OCI-M1 (cell line): ENCODE data around the gene EPHB2.
"Not testable (repeated sequence)": the region's sequence is repeated elsewhere in the genome, so short reads cannot be mapped to it uniquely, and the experiment has no call there.

Experiments
- DNase-seq: peaks from one replicate; lab custom pipeline; 2025; lab: John Stamatoyannopoulos, UW

Gene EPHB2

DNA sequence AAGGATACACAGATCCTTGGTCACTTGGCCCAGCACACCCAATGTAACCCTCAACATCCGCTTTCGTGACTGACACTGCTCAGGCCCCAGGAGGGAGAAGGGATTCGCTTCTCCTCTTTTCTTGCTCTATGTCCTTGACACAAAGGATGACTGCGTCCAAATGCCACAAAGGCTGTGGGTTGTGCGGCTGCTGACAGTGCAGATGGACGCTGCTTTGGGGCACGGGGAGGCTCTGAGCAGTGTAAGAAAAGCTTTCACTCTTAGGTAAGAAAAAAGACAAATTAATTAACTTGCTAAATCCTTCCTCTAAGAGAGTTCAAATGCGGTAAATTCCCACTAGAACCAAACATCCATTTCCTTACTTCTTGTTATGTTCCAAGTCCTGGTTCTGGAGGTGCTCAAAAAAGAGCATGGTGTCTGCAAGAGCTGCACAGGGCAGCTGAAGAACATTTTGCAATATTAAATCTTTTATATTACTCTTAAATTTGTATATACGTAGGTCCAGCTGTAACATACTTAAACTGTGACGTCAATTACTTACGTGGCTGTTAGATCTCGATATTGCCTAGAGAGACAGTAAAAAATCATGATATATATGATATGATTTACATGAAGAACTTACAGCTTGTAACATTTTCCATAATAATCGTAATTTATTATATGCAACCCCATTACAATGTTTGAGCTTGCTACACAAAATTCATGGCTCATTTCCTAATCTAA, 19.4 kb upstream of the EPHB2 start:
- no peak for DNase-seq

DNA sequence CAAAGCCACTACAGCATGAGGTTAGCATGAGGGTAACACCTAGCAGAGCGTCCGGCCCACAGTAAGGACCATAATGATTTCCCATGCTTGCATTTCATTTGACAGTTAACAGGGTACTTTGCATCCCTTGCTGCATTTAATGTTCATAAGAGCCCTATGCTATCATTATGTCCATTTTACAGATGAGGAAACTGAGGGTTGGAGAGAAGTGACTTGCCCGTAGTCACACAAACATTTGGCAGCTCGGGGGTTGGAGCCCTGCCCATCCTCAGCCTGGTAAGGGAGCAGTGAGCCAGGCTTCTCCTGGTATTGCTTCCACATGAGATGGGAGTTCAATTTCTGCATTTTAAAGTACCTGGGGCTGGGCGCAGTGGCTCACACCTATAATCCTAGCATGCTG, 16.5 kb upstream of the EPHB2 start:
- no peak for DNase-seq

DNA sequence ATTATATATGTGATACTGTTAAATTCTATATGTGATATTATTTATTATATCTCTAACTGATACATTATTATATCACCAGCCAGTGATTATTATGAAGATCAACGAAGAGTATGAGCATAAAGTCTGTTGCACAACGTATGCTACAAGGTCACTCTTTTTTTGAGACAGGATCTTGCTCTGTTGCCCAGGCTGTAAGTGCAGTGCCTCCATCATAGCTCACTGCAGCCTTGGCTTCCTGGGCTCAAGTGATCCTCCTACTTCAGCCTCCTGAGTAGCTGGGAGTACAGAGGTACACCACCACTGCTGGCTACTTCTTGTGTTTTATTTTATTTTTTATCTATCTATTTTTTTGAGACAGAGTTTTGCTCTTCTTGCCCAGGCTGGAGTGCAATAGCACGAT, 14.0 kb upstream of the EPHB2 start:
- DNase-seq, result no peak

DNA sequence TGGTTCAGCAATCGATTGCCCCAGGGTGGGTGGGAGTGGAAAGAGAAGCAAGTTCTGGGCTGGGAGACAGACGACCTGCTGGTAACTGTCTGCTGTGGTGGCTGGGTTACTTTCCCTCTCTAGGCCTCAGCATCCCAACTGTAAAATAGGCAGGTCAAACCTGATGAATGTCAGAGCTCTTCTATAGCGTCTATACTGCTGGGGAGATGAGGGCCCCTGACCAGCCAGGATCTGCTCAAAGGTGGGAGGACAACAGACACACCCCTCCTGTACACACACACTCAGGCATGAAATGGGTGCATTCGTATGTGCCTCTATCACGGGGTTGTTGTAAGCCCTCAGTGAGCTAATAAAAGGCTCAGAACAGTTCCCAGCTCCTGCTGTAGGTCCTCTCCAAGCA, 12.7 kb upstream of the EPHB2 start:
- no peak for DNase-seq

DNA sequence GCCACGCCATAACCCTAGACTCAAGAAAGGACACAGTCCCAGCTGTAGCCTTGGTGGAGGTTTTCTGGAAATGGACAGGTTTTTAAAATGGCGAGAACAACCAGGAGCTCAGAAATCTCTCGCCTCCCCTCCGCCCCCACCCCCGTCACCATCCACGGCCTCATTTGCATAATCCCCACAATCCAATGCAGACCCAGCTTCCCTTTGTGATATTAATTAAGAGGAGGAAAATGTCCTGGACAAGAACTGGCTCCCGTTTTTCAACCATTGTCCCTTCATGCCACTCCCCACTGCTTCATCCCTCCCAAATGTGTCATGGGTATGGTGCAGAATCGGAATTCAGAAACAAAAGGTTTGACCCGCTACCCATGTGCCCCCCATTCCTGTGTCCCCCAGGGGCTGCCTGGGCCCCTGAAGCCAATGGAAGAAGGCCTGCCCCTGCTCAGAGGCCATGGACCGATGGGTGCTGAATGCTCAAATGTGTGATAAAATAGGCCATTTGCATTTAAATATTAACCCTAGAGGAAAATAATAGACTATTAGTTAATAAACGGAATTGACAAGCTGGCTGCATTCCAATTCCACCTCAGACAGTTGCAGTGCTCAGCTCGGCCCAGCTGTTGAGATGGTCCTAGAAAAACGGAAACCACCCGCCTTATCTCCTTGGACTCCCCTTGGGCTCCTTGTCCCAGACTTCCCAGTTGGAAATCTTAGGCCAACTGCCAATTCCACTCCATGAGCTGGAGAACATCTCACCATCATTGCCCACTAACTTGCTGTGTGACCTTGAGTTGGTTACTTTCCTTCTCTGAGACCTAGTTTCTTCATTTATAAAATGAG, 10.7 kb upstream of the EPHB2 start:
- DNase-seq, result no peak

DNA sequence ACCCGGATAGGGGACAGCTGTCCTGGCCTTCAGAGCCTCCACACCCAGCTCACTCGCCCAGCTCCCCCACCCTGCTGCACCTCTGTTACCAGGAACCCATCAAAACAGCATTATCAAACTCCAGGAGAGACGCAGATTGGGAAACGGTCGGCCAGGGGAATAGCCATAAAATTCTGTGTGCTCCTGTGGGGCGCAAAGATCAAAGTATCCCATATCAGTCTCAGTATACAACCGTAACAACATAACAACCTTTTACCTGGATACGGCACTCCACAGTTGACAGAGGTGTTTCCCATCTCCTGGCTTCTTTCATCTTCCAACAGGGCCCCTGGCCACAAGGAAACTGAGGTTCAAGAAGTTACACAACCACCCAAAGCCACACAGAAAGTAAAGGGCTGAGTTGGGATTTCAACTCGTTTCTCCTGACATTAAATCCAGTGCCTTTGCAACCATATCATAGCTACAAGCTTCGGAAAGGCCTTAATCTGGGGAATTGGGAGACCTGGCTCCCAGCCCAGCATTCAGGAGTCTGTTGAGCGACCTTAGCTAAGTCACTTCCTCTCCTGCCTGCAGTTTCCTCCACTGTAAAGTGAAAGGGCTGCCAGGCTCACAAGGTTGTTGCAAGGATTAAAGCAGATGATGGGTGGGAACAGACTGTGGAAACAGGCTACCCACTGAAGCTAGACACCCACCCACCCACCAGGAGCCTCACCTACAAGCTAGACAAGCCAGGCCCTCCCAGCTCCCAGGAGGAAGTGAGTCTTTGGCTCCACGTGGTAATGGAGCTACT, 8.1 kb upstream of the EPHB2 start:
- DNase-seq, result peak; percentile 12

DNA sequence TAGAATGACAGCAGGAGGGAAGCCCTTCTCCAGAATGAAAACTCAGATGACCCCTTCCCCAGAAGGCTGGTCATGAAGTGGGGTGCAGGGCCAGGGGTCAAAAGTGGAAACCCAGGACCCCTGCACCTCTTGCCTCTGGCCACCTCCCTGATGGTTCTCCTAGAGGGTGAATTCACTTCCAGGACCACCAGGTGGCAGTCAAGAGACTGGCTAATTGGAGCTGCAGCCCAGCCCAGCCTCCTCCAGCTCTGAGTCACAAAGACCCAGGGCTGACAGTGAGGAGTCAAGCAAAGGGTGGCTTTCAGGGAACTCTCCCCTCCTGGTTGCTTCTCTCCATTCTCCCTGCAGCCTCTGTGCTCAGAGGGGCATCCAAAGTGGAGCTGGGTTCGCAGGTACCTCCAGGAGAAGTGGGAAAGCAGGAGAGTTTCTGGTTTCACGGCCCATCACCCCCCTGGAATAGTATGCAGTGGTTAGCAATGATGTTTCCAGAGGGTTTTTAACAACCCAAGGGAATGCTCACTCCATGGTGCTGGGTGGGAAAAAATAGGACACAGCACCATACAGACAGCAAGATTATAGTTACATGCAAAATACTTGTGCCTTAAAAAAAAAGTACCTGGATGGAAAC, 6.1 kb upstream of the EPHB2 start:
- DNase-seq, result peak; percentile 89

DNA sequence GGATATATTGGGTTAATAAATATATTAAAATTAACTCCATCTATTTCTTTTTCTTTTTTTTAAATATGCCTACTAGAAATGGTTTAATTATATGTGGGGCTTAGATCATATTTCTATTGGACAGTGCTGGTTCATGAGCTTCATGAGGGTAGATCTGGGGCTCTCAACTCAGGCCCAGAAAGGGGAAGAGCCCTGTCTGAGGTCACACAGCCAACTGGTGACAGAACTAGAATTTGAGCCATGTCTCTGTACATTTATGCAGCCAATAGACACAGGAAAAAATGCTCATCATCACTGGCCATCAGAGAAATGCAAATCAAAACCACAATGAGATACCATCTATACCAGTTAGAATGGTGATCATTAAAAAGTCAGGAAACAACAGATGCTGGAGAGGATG, 5.1 kb upstream of the EPHB2 start:
- DNase-seq, result no peak

DNA sequence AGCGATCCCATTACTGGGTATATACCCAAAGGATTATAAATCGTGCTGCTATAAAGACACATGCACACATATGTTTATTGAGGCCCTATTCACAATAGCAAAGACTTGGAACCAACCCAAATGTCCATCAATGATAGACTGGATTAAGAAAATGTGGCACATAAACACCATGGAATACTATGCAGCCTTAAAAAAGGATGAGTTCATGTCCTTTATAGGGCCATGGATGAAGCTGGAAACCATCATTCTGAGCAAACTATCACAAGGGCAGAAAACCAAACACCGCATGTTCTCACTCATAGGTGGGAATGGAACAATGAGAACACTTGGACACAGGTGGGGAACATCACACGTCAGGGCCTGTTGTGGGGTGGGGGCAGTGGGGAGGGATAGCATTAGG, 4.5 kb upstream of the EPHB2 start:
- DNase-seq, result not testable (repeated sequence)

DNA sequence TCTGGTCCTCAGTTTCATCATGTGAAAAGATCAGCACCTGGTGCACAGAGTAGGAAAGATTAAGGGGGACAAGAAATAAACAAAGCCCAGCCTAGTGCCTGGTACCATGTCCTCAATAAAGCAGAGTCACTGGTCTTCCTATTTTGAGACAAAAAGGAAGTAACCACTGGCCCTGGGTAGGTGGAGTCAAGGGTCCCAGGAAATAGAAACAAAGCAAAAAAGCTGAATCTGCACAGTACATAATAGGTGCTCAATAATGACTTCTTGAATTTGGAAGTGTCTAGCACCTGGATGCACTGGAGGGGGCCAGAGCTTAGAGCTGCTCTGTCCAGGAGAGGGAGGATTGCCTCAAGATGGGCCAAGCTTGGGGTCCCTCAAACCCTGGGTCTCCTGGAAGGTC, 1.9 kb upstream of the EPHB2 start:
- peak; percentile 6 for DNase-seq

DNA sequence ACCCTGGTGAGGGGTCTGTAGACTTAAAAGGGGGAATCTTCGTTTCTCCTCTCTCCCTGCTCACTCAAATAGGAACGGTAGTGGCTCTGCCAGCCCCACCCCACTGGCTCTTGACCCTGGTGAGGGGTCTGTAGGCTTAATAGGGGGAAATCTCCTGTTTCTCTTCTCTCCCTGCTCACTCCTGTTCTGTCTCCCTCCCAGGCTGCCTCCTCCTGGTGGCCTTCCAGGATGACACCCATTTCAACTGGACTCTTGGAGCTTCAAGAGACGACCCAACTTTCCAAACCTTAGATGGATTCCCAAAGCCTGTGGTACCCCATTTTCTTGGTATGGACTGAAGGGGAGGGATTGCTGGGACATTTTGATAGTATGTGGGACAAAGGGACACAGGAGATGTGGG, 1.4 kb upstream of the EPHB2 start:
- no peak for DNase-seq

DNA sequence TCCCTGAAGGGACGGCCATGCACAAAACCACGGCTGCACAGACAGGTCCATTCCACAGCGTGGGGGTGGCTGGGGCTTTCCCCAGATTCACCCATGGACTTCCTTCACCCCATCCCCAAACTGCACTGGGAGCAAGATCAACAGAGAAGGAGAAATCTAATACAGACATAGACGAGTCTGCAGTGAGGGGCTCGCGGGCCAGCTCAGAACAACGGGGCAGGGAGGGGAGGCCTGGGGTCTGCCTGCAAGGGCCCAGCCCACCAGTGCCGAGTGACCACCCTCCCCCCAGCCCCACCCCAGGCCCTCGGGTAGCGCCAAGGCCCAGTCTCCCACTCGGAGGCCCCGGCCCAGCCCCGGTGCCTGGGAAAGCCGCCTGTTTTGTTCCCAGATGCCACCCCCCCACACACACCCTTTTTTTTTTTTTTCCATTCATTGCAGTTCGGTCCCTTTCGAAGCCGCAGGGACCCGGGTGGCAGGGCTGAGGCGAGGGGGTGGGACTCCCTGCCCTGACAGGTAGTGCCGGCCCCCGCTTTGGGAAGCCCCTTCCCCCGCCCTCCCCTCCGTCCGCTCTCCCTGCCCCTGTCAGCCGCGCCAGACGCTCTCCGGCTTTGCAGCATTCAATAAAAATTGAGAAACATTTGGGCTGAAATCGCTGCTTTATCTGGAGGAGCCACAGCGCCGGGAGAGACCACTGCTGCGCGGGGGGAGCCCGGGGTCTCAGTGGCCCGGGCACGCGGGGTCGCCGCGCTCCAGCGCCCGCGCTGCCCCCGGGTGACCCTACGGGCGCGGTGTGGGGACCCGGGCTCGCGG, 543 bp upstream of the EPHB2 start:
- peak; percentile 80 for DNase-seq

DNA sequence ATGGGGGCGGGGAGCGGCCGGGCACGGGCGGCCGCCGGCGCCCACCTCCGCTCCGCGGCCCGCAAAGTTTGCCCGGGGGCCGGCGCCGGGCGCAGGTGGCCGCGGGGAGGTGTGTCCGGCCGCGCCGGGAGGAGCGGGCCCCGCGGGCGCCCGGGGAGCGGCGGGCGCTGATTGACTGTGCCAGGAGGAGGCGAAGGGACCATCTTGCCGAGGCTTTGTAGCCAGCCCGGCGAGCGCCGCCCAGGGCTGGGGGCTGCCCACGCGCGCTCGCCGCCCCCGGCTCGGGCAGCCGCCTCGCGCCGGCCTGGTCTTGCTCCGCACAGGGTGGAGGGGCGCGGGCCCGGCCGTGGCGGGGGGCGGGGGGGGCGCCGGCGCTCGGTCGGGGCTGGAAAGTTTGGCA, 432 bp downstream of the EPHB2 start:
- DNase-seq, result no peak

DNA sequence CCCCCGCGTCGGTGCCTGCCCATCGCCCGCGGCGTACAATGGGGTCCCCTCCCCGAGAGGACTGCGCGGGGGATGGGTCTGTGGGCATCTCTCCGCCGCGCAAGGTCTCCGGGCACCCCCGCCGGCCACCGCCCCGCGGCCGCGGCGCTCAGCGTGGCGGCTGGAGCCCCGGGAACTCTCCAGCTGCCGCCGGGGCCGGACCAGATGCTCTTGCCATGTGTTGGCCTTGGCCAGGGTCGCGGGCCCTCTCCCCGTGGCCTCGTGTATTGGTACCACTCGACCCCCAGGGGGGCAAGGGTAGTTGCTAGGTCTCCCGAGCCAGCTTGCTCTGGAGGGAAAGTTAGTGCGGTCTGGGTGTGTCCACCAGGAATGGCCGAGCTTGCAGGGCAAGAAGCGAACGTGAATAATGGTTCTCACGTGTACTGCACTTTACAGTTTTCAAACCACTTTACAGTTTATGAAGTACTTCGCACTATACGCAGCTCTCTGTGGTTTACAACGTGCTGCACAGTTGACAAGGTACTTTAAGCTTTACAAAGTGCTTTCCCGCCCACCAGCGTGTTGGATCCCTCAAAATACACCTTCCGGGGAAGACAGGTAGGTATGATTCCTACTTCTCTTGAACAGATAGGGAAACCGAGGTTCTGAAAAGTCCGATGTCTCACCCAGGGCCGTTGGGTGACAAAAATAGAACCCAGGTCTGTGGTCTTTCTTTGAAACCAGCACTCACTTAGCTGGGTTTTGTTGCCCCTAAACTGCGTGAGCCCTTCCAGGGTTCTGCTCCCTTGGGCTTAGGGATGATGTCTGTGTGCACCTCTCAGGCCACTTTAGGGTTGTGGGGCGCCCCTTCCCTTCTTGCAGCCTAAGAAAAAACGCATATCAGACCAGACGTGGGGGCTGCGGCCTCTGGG, 1.2 kb downstream of the EPHB2 start:
- DNase-seq, result no peak

DNA sequence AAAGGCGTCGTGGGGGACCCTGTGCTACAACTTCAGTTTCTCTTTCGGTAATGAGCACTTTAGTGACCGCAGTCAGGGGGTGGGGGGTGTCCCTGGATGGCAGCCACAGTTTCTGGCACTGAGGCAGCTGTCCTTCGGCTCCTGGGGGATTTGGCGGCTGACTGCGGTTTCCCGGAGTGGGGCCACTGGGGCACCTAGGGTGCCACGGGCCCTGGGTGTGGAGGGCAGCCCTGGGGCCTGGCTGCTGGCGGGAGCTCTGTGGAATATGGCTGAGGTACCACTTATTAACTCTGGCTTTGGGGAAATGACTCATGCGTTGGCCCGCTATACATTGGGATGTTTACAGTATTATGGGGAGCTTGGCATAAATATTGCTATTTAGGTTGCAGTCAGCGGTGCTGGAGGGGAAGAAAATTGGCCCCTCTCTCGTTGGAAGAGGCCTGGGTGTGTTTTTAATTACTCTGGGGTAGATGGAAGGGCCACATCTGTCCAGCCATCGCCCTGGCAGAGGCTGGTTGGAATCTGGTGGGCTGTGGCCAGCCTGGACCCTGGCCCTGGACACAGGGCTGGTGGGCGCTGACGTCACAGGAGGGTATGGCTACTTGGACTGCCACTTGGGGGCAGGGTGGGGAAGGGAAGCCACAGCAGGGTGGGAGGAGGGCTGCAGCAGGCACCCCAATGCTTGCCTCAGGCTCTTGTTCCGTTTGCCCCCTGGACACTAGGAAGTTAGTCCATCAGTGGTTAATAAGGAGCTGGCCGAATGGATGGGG, 2.0 kb downstream of the EPHB2 start:
- DNase-seq, result no peak

DNA sequence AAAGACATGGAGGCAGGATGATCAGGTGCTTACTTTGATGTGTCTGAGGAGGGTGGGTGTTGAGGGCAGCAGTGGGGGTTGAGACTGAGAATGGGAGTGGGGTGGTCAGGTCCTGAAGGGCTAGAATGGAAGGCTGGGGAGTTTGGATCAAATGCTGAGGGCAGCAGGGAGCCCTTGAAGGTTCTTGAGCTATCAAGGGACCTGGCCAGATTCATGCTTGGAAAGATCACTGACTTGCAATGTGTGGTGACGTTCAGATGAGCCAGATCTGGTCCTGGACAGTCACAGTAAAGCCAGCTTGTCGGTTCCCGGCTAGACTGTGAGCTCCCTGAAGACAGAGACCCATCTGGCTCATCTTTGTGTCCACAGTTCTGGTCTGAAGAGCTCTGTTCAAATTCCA, 3.8 kb downstream of the EPHB2 start:
- no peak for DNase-seq

DNA sequence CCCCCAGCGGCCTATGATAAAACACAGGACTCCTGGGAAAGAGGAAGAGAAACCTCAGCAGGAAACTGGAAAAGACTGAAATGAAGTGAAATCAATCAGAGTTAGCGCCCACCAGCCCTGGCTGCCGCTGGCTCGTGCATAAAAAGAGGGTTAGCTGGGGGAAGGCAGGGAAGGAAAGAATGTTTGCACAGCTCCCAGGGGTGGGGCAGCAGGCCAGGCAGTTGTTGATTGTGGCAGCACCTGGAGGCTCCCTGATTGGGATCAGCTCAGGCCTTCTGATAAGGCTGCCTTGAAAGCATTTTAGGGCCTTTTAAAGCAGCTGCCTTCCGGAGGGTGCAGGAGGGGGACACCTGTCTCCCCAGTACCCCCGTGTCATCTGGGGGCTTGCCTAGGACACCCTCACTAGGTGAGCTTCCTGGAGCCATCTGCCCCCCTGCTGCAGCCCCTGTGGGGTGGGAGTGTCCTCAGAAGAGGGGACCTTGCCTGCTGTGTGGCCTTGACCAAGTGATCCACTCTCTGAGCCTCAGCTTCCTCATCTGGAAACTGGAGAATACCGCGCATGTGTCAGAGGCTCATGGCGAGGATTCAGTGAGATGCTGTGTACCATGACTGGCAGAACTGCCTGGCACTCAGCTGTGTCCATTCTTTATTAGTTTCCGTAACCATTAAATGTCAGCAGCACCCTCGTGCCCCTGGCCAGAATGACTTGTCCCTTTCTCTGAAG, 6.6 kb downstream of the EPHB2 start:
- DNase-seq, result no peak

DNA sequence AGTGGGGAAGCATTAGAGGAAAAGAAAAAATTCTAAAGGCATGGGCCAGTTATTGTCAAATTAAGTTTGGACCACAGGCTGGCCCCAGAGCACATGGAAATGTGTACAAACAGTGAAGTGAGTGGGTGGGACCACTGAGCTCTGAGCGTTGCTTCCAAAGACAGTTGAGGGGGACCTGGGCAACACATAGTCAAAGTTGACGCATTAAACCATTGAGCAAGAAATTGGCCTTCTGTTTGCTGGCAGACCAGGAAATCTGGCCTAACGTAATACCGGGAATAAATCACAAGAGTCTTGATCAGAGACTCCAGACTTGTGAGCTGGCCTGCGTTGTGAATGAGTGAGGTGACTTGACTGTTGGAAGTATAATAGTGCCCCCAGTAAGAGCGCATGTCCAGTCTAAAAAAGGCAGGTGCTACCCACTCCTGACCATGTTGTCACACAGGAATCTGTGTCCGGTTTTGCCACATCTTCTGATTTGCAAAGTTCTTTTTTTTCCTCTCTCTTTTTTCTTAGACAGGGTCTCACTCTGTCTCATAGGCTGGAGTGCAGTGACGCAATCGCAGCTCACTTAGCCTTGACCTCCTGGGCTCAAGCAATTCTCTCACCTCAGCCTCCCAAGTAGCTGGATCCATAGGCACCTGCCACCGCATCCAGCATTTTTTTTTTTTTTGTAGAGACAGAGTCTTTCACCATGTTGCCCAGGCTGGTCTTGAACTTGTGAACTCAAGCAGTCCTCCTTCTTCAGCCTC, 10.7 kb downstream of the EPHB2 start:
- no peak for DNase-seq
